HG03097 (cell line): ENCODE data around the gene PFKP.

ENCODE experiments used
- ATAC-seq: cut with Tn5 transposase; IDR thresholded peaks from one replicate; pipeline ENCODE4 v1.9.1; 2021; ENCODE audit not compliant: unreplicated experiment, low FRiP score

The PFKP gene

GRCh38 chr10:3178042-3178441 lies 110.7 kb downstream of the PFKP start:
- ATAC-seq: no peak

- ATAC-seq: no peak
These were observed 111.8 kb downstream of the PFKP start for GRCh38 chr10:3179174-3179573.

GRCh38 chr10:3180355-3181025 lies 113.1 kb downstream of the PFKP start:
- ATAC-seq: no peak

- no peak for ATAC-seq
These were observed 118.0 kb downstream of the PFKP start for GRCh38 chr10:3185386-3185785.

- no peak for ATAC-seq
These were observed 119.0 kb downstream of the PFKP start for GRCh38 chr10:3186368-3186767.
